ENCODE measurements around the gene LMLN.

LMLN gene

GRCh38 chr3:198025644-198026043 is 65.6 kb downstream of the LMLN start:
- ATAC-seq = no peak
- TF ChIP-seq POU6F1 (CRISPR knock-in tag; IDR thresholded peaks at IDR 0.05; ENCODE audit: borderline replicate concordance, low read depth) = no peak
- TF ChIP-seq ISL1 (CRISPR knock-in tag; IDR thresholded peaks at IDR 0.05) = no peak
- no peak for TF ChIP-seq TOX (CRISPR knock-in tag; IDR thresholded peaks at IDR 0.05; ENCODE audit: borderline replicate concordance)
- no peak for TF ChIP-seq ESRRG (CRISPR knock-in tag; IDR thresholded peaks at IDR 0.05)
- no peak for TF ChIP-seq CSDC2 (CRISPR knock-in tag; IDR thresholded peaks at IDR 0.05)
- no peak for TF ChIP-seq RARB (CRISPR knock-in tag; IDR thresholded peaks at IDR 0.05)
- TF ChIP-seq ZNF8 (CRISPR knock-in tag; IDR thresholded peaks at IDR 0.05) = no peak
- no peak for TF ChIP-seq CSRNP3 (CRISPR knock-in tag; IDR thresholded peaks at IDR 0.05)
- TF ChIP-seq ZNF565 (CRISPR knock-in tag; conservative IDR thresholded peaks at IDR 0.05; ENCODE audit: low read depth) = no peak
- no peak for TF ChIP-seq PATZ1 (CRISPR knock-in tag; IDR thresholded peaks at IDR 0.05; ENCODE audit: borderline replicate concordance)
- no peak for TF ChIP-seq BACH2 (CRISPR knock-in tag; IDR thresholded peaks at IDR 0.05; ENCODE audit: borderline replicate concordance)
- no peak for TF ChIP-seq ZC3H10 (CRISPR knock-in tag; IDR thresholded peaks at IDR 0.05)
- no peak for TF ChIP-seq ZFP30 (CRISPR knock-in tag; IDR thresholded peaks at IDR 0.05)
- TF ChIP-seq SNAI2 (CRISPR knock-in tag; IDR thresholded peaks at IDR 0.05) = no peak
- no peak for TF ChIP-seq ARNTL (CRISPR knock-in tag; IDR thresholded peaks at IDR 0.05; ENCODE audit: borderline replicate concordance, low read depth)
- no peak for TF ChIP-seq PPARA (CRISPR knock-in tag; IDR thresholded peaks at IDR 0.05; ENCODE audit: borderline replicate concordance)

GRCh38 chr3:198026620-198027019 is 66.6 kb downstream of the LMLN start:
- no peak for ATAC-seq
- TF ChIP-seq PPARA (CRISPR knock-in tag; IDR thresholded peaks at IDR 0.05; ENCODE audit: borderline replicate concordance) (no peak), ZNF8 (CRISPR knock-in tag; IDR thresholded peaks at IDR 0.05) (no peak), ARNTL (CRISPR knock-in tag; IDR thresholded peaks at IDR 0.05; ENCODE audit: borderline replicate concordance, low read depth) (no peak), ZFP30 (CRISPR knock-in tag; IDR thresholded peaks at IDR 0.05) (no peak), PATZ1 (CRISPR knock-in tag; IDR thresholded peaks at IDR 0.05; ENCODE audit: borderline replicate concordance) (no peak), ZNF565 (CRISPR knock-in tag; conservative IDR thresholded peaks at IDR 0.05; ENCODE audit: low read depth) (no peak)

GRCh38 chr3:198027045-198027798 is 67.2 kb downstream of the LMLN start:
- no peak for ATAC-seq
- TF ChIP-seq ESRRG (CRISPR knock-in tag; IDR thresholded peaks at IDR 0.05) (no peak), ZFP3 (CRISPR knock-in tag; IDR thresholded peaks at IDR 0.05) (no peak), CSRNP3 (CRISPR knock-in tag; IDR thresholded peaks at IDR 0.05) (no peak), ZFP30 (CRISPR knock-in tag; IDR thresholded peaks at IDR 0.05) (no peak), ISL1 (CRISPR knock-in tag; IDR thresholded peaks at IDR 0.05) (no peak), ZNF8 (CRISPR knock-in tag; IDR thresholded peaks at IDR 0.05) (no peak), ZNF70 (CRISPR knock-in tag; IDR thresholded peaks at IDR 0.05) (no peak), TCF4 (CRISPR knock-in tag; IDR thresholded peaks at IDR 0.05; ENCODE audit: borderline replicate concordance) (no peak), PPARA (CRISPR knock-in tag; IDR thresholded peaks at IDR 0.05; ENCODE audit: borderline replicate concordance) (no peak), GLIS3 (CRISPR knock-in tag; IDR thresholded peaks at IDR 0.05) (no peak), ZC3H10 (CRISPR knock-in tag; IDR thresholded peaks at IDR 0.05) (no peak), OSR1 (CRISPR knock-in tag; IDR thresholded peaks at IDR 0.05) (no peak), ZNF565 (CRISPR knock-in tag; conservative IDR thresholded peaks at IDR 0.05; ENCODE audit: low read depth) (no peak), BACH2 (CRISPR knock-in tag; IDR thresholded peaks at IDR 0.05; ENCODE audit: borderline replicate concordance) (no peak)
